Parathyroid adenoma (tissue), 2 donors: ENCODE data around the gene RAB22A.
"Not testable (repeated sequence)": the region's sequence is repeated elsewhere in the genome, so short reads cannot be mapped to it uniquely, and the experiment has no call there.

ENCODE experiments used
- H2AFZ ChIP-seq: fragments of 300-600 bp; sonication (generic); one replicate; pipeline ENCODE4 v1.7.0; 2017; ENCODE audit warnings: antibody characterized with exemption, mild to moderate bottlenecking
- H3K27ac ChIP-seq: fragments of 300-600 bp; sonication (generic); one replicate; pipeline ENCODE4 v1.7.0; 2017
- H3K27me3 ChIP-seq: fragments of 300-600 bp; sonication (generic); one replicate; pipeline ENCODE4 v1.7.0; 2017; ENCODE audit warnings: low read length; ENCODE audit not compliant: control insufficient read depth, insufficient read depth
- H3K36me3 ChIP-seq: fragments of 300-600 bp; sonication (generic); one replicate; pipeline ENCODE4 v1.7.0; 2017; ENCODE audit warnings: low read length; ENCODE audit not compliant: control insufficient read depth, insufficient read depth
- H3K4me1 ChIP-seq: fragments of 300-600 bp; sonication (generic); one replicate; pipeline ENCODE4 v1.7.0; 2017; ENCODE audit warnings: control low read depth
- H3K4me2 ChIP-seq: fragments of 300-600 bp; sonication (generic); one replicate; pipeline ENCODE4 v1.7.0; 2017; ENCODE audit warnings: low read length
- H3K4me3 ChIP-seq: fragments of 300-600 bp; sonication (generic); one replicate; pipeline ENCODE4 v1.7.0; 2017; ENCODE audit warnings: low read depth, low read length
- H3K79me2 ChIP-seq: fragments of 300-600 bp; sonication (generic); one replicate; pipeline ENCODE4 v1.7.0; 2017; ENCODE audit warnings: control low read depth
- H3K9ac ChIP-seq: fragments of 300-600 bp; sonication (generic); one replicate; pipeline ENCODE4 v1.7.0; 2017; ENCODE audit warnings: mild to moderate bottlenecking
- H3K9me3 ChIP-seq: fragments of 300-600 bp; sonication (generic); one replicate; pipeline ENCODE4 v1.7.0; 2017; ENCODE audit warnings: low read length; ENCODE audit not compliant: control insufficient read depth
- CTCF ChIP-seq: fragments of 300-600 bp; sonication (generic); IDR thresholded peaks from one replicate; pipeline ENCODE4 v1.7.0; 2017; ENCODE audit warnings: antibody characterized with exemption, mild to moderate bottlenecking
- donor health status: primary hyperparathyroidism.

The RAB22A gene

GRCh38 chr20:58372806-58373205 lies 63.3 kb downstream of the RAB22A start:
- Histone ChIP-seq H3K9ac (no peak overlapping the region), H3K4me1 (no peaks in the 10 kb centered on the region), H3K27me3 (no peaks in the 10 kb centered on the region), H3K36me3 (no peaks in the 10 kb centered on the region), H3K79me2 (no peaks in the 10 kb centered on the region), H3K4me2 (no peak overlapping the region), H3K4me3 (no peak overlapping the region), H3K9me3 (no peaks in the 10 kb centered on the region), H2AFZ (no peak overlapping the region), H3K27ac (no peak overlapping the region)
- no peak for TF ChIP-seq CTCF

GRCh38 chr20:58373296-58373695 lies 63.8 kb downstream of the RAB22A start:
- H3K36me3 ChIP-seq, H2AFZ ChIP-seq, H3K27ac ChIP-seq, H3K9ac ChIP-seq, H3K4me3 ChIP-seq, H3K4me2 ChIP-seq, H3K27me3 ChIP-seq, H3K9me3 ChIP-seq, H3K4me1 ChIP-seq, H3K79me2 ChIP-seq: not testable (repeated sequence)

- H3K79me2 ChIP-seq, result no peaks in the 10 kb centered on the region
Observed at GRCh38 chr20:58374027-58374850, 64.7 kb downstream of the RAB22A start.

GRCh38 chr20:58374906-58375758 lies 65.6 kb downstream of the RAB22A start:
- H3K4me1 ChIP-seq, result no peaks in the 10 kb centered on the region
- no peak overlapping the region for H3K4me2 ChIP-seq
- H3K4me3 ChIP-seq, result no peak overlapping the region
- no peak overlapping the region for H3K27ac ChIP-seq
- H3K9me3 ChIP-seq, result no peaks in the 10 kb centered on the region
- TF ChIP-seq CTCF, result no peak
- no peak overlapping the region for H3K9ac ChIP-seq
- H2AFZ ChIP-seq, result peak overlapping the region; percentile 50
- H3K36me3 ChIP-seq, result no peaks in the 10 kb centered on the region
- no peaks in the 10 kb centered on the region for H3K79me2 ChIP-seq
- no peaks in the 10 kb centered on the region for H3K27me3 ChIP-seq

More at GRCh38 chr20:58374027-58374850, 64.7 kb downstream of the RAB22A start:
- H3K36me3 ChIP-seq, result no peaks in the 10 kb centered on the region
- no peaks in the 10 kb centered on the region for H3K27me3 ChIP-seq
- no peak overlapping the region for H2AFZ ChIP-seq
- no peak for TF ChIP-seq CTCF
- H3K9ac ChIP-seq, result no peak overlapping the region
- H3K4me1 ChIP-seq, result no peaks in the 10 kb centered on the region
- H3K27ac ChIP-seq, result no peak overlapping the region
- H3K9me3 ChIP-seq, result no peaks in the 10 kb centered on the region
- no peak overlapping the region for H3K4me2 ChIP-seq
- no peak overlapping the region for H3K4me3 ChIP-seq

- Histone ChIP-seq H3K27ac (no peak overlapping the region), H3K36me3 (no peaks in the 10 kb centered on the region), H3K9me3 (no peaks in the 10 kb centered on the region), H3K9ac (no peak overlapping the region), H3K4me2 (no peak overlapping the region), H2AFZ (peak overlapping the region; percentile 50), H3K27me3 (no peaks in the 10 kb centered on the region), H3K79me2 (no peaks in the 10 kb centered on the region), H3K4me1 (no peaks in the 10 kb centered on the region), H3K4me3 (no peak overlapping the region)
- TF ChIP-seq CTCF, result no peak
Observed at GRCh38 chr20:58375759-58376352, 66.3 kb downstream of the RAB22A start.
